Sigmoid colon (tissue), 4 donors: ENCODE data around the gene SPATC1L.

Source experiments
- CTCF ChIP-seq, 4 experiments: fragments of 450-650 bp in 3 of 4; fragments of 200-600 bp in 1 of 4; IDR thresholded peaks; one replicate each; pipeline ENCODE4 v1.5.1; 2016 to 2019; ENCODE audit warnings: antibody characterized with exemption in 4 of 4, mild to moderate bottlenecking in 3 of 4, moderate library complexity in 2 of 4
- POLR2AphosphoS5 ChIP-seq, 4 donors: sonication (generic); formaldehyde crosslinking; IDR thresholded peaks; one replicate each; pipeline ENCODE4 v1.6.1; 2017; ENCODE audit warnings: antibody characterized with exemption in 4 of 4

- TF ChIP-seq POLR2AphosphoS5 (IDR thresholded peaks at IDR 0.05): peak in 2 of 4 donors; percentile 4 to 38
- no peak for TF ChIP-seq CTCF (IDR thresholded peaks at IDR 0.05)
These were observed 54.2 kb downstream of the SPATC1L start for GRCh38 chr21:46129846-46130651.
